Left ventricle myocardium inferior (tissue), 1 donor: Measurements from ENCODE around the gene ATP13A3. TPM values are rescaled to one million over a fixed set of nuclear protein-coding genes. Genes with fewer than 3 reads are reported as not detected.

Source experiments
- DNase-seq: peaks from one replicate; pipeline ENCODE4 v3.0.0-alpha.2; 2020
- H3K27ac ChIP-seq: fragments of 200-600 bp; replicated peaks from 2 replicates; pipeline ENCODE4 v1.8.0; 2021
- H3K27me3 ChIP-seq: fragments of 200-600 bp; 2 replicates; pipeline ENCODE4 v1.8.0; 2021; ENCODE audit warnings: low read depth
- H3K36me3 ChIP-seq: fragments of 200-600 bp; 2 replicates; pipeline ENCODE4 v1.8.0; 2021
- H3K4me1 ChIP-seq: fragments of 200-600 bp; 2 replicates; pipeline ENCODE4 v1.8.0; 2021
- H3K4me3 ChIP-seq: fragments of 200-600 bp; 2 replicates; pipeline ENCODE4 v1.8.0; 2021; ENCODE audit warnings: mild to moderate bottlenecking, moderate library complexity
- H3K9me3 ChIP-seq: fragments of 200-600 bp; replicated peaks from 2 replicates; pipeline ENCODE4 v1.8.0; 2021
- intact Hi-C: fragments of 100-400 bp; cut with micrococcal nuclease; formaldehyde crosslinking; loops from one replicate; pipeline ENCODE4 v1.11.0; 2022
- total RNA-seq: library from RNA; stranded (reverse); fragmentation: NEBNext Ultra II Directional; extraction: Animal tissue kit (Norgen Biotek cat#: 25700); gene quantifications from one replicate; pipeline ENCODE4 v1.2.1, GENCODE V29; 2021
- TF ChIP-seq, protein P1 (sequence below): fragments of 200-600 bp; IDR thresholded peaks from 2 replicates; pipeline ENCODE4 v1.8.0; 2021; ENCODE audit warnings: antibody characterized with exemption, mild to moderate bottlenecking, borderline replicate concordance
- donor health status: DM: no; HTN: yes; CAD: no; lungs with severe emphysema.

ATP13A3 gene
- total RNA-seq, 1 donor from 2014 or later = 99.2 TPM

DNA sequence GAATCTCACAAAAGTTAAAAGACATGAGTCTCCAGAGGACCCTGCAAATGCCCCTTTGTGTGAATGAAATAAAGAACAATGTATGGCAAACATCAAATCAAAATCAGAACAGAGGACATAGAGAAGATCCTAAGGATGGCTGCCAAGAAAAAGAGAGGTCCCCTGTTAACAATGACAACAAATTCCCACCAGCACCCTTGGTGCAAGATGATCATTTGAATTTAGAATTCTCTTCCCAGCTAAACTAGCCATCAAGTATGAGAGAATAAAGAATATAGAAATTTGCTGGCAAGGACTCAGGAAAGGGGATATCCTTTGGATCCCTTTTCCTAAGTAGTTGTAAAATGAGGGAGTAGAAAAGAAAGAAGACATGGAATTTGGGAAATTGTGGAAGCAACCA, 96.0 kb downstream of the ATP13A3 start:
- intact Hi-C loops = no loop called here
- Histone ChIP-seq H3K27me3 (peaks cover 58% of the 10 kb centered on the region), H3K4me1 (no peaks in the 10 kb centered on the region), H3K27ac (no peak overlapping the region), H3K36me3 (no peaks in the 10 kb centered on the region), H3K4me3 (no peak overlapping the region), H3K9me3 (peaks cover 15% of the 10 kb centered on the region)
- no peak for DNase-seq
- TF ChIP-seq, protein P1, sequence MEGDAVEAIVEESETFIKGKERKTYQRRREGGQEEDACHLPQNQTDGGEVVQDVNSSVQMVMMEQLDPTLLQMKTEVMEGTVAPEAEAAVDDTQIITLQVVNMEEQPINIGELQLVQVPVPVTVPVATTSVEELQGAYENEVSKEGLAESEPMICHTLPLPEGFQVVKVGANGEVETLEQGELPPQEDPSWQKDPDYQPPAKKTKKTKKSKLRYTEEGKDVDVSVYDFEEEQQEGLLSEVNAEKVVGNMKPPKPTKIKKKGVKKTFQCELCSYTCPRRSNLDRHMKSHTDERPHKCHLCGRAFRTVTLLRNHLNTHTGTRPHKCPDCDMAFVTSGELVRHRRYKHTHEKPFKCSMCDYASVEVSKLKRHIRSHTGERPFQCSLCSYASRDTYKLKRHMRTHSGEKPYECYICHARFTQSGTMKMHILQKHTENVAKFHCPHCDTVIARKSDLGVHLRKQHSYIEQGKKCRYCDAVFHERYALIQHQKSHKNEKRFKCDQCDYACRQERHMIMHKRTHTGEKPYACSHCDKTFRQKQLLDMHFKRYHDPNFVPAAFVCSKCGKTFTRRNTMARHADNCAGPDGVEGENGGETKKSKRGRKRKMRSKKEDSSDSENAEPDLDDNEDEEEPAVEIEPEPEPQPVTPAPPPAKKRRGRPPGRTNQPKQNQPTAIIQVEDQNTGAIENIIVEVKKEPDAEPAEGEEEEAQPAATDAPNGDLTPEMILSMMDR = no peak

DNA sequence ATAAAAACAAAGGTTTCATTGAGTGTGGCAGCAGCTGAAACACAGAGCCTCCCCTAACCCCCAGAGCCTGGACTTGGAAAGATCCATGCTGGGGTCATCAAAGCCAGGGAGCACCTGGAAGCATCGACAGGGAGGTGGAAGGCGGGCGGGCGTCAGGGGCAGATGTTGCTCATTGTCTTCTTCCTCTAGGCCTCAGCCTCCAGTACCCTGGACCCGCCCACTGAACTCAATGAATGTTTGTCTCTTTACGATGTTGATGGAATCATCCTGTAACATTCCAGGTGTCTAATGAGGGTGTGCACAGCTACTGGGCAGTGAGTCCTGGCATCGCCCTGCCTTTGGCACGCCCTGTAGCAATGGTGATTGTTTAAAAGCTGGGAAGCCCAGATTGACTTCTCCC, 97.5 kb downstream of the ATP13A3 start:
- Histone ChIP-seq H3K36me3 (no peaks in the 10 kb centered on the region), H3K9me3 (peaks cover 15% of the 10 kb centered on the region), H3K27ac (no peak overlapping the region), H3K4me3 (no peak overlapping the region), H3K27me3 (peaks cover 59% of the 10 kb centered on the region), H3K4me1 (no peaks in the 10 kb centered on the region)
- intact Hi-C loops = no loop called here
- TF ChIP-seq, protein P1 = no peak
- no peak for DNase-seq

DNA sequence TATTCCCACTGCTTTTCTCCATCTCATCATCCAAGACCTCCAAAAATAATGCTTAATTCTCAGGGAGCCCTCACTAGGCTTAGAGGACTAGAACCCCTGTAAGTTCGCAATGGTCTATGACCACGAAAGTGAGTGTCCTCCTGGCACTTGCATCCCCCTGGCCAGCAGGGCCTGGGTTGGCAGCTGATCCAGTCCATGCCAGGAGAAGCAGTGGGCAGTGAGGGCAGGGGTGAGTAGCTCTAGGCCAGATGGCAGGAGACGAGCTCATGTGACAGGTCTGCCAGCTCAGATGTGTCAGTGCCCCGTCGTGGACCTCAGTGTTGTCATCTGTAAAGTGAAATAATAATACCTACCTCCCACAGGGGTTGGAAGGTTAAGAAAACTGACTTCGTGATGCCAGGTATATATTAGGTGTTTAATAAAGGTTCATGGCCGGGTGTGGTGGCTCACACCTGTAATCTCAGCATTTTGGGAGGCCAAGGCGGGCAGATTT, 98.8 kb downstream of the ATP13A3 start:
- intact Hi-C loops = no loop called here
- no peak for DNase-seq
- H3K4me1 ChIP-seq = no peaks in the 10 kb centered on the region
- TF ChIP-seq, protein P1 = no peak
- H3K36me3 ChIP-seq = no peaks in the 10 kb centered on the region
- no peak overlapping the region for H3K4me3 ChIP-seq
- peaks cover 15% of the 10 kb centered on the region for H3K9me3 ChIP-seq
- peaks cover 51% of the 10 kb centered on the region for H3K27me3 ChIP-seq
- no peak overlapping the region for H3K27ac ChIP-seq

DNA sequence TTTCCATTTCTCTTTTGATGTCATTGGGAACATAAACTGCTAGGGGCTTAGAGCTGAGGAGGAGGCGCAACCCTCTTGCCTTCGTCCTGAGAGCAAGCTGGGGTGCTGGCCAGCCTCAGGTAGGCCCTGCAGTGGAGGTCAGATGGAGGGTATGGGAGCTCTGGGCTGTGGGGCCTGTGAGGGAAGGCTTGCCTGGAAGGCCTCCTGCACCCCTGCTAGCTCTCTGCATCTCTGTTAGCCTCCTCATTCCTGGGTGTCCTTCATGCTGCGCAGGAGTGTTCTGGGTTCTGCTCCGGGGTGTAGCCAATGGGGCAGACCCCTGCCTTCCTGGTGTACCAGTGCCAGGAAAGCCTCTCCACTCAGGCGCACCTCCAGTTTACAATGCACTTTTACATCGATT, 99.5 kb downstream of the ATP13A3 start:
- DNase-seq = no peak
- Histone ChIP-seq H3K36me3 (no peaks in the 10 kb centered on the region), H3K9me3 (peaks cover 15% of the 10 kb centered on the region), H3K27me3 (peaks cover 47% of the 10 kb centered on the region), H3K27ac (no peak overlapping the region), H3K4me1 (no peaks in the 10 kb centered on the region), H3K4me3 (no peak overlapping the region)
- TF ChIP-seq, protein P1 = no peak
- intact Hi-C loops = no loop called here

DNA sequence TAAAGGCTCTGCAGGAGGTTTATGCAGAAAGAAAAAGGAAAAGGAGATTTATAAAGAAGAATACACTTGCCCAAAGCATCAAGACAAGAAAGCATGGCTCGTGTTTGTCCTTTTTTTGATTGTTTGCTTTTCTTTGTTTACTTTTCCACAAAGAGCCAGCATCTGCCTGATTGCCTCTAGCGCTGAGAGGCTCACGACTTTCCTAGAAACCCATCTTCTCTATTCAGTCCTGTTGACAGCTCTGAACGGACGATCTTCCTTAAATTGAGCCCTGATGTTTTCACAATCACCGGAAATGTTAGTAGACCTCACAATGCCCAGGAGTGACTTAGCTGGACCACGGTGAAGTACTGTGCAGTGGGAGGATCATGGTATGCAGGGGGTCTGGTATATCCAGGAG, 100.2 kb downstream of the ATP13A3 start:
- Histone ChIP-seq H3K4me3 (no peak overlapping the region), H3K27ac (no peak overlapping the region), H3K27me3 (peaks cover 43% of the 10 kb centered on the region), H3K4me1 (no peaks in the 10 kb centered on the region), H3K36me3 (no peaks in the 10 kb centered on the region), H3K9me3 (peaks cover 15% of the 10 kb centered on the region)
- no peak for DNase-seq
- intact Hi-C loops = no loop called here
- TF ChIP-seq, protein P1 = no peak

DNA sequence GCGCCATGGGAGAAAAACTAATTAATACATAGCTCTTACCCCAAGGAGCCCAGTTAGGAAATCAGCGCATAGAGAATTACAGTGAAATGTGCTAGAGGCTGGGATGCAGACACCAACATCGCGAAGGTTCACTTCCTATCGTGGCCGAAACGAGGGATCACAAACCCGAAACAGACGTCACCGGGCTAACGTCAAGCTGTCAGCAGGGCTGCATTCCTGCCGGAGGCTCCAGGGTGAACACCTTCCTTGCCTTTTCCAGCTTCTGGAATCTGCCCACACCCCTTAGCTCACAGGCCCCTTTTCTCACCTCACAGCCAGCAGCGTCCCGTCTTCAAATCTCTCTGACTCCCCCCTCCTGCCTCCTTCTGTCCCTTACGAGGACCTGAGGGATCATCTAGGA, 100.7 kb downstream of the ATP13A3 start:
- Histone ChIP-seq H3K4me1 (no peaks in the 10 kb centered on the region), H3K9me3 (peaks cover 9% of the 10 kb centered on the region), H3K27ac (no peak overlapping the region), H3K4me3 (no peak overlapping the region), H3K27me3 (peaks cover 45% of the 10 kb centered on the region), H3K36me3 (no peaks in the 10 kb centered on the region)
- DNase-seq = no peak
- TF ChIP-seq, protein P1 = no peak
- intact Hi-C loops = no loop called here
